Activated T-helper 17 cell treated with anti-CD3 and anti-CD28 coated beads, Interleukin-2, amount 50 U/mL, for 72 hours (primary cell): ENCODE data around the gene BCAS3. TPM values are rescaled to one million over a fixed set of nuclear protein-coding genes. Genes with fewer than 3 reads are reported as not detected.

Source experiments
- ATAC-seq: fragments of 150-1000 bp; cut with Tn5 transposase; replicated peaks from 2 replicates; pipeline ENCODE4 v1.10.0; 2021; ENCODE audit warnings: mild to moderate bottlenecking, moderate library complexity
- H3K27ac Mint-ChIP-seq: one replicate; pipeline ENCODE4 v1.8.0; 2022; ENCODE audit warnings: mixed read lengths
- H3K27me3 Mint-ChIP-seq: one replicate; pipeline ENCODE4 v1.8.0; 2022; ENCODE audit warnings: mixed read lengths
- H3K36me3 Mint-ChIP-seq: one replicate; pipeline ENCODE4 v1.8.0; 2022; ENCODE audit warnings: low read depth, mild to moderate bottlenecking, mixed read lengths
- H3K4me1 Mint-ChIP-seq: one replicate; pipeline ENCODE4 v1.8.0; 2022; ENCODE audit warnings: mixed read lengths
- H3K4me3 Mint-ChIP-seq: one replicate; pipeline ENCODE4 v1.8.0; 2022; ENCODE audit warnings: mild to moderate bottlenecking, mixed read lengths
- H3K9me3 Mint-ChIP-seq: one replicate; pipeline ENCODE4 v1.8.0; 2022; ENCODE audit warnings: mixed read lengths
- total RNA-seq, 2 donors: library from RNA; stranded (reverse); gene quantifications; one replicate each; pipeline ENCODE4 v1.2.3, GENCODE V29; 2022

Gene BCAS3
- total RNA-seq, 2 donors from 2014 or later: 11.6 to 15.0 TPM

DNA sequence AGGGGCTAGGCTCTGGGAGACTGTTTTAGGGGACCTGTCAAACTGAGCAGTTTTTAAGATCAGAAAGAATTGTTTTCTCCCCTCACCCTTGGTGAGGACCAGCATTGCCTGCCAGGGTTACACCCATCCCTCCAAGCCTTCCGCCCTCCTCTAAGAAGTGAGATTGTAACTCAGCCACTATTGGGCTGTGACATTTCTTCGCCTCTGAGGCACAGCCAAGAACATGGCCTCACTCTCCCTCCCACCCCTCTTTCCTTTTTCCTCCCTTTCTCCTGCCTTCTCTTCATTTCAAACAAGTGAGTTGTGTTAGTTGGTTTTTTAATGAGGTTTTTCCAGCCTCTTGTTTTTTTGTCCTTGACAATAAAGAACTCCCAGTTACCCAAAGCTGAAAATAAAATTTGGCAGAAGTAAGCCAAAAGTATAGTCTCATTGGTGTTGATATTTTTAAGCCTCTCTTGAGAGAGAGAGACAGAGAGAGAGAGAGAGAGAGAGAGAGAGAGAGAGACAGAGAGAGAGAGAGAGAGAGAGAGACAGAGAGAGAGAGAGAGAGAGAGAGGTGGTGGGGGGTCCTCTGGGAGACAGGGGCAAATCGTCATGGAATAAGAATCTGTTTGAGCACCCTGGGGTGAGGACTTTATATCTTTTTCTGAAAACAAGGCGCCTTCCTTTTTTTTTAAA is 644.8 kb downstream of the BCAS3 start:
- Mint-ChIP-seq H3K27ac (no peak overlapping the region), H3K4me1 (peaks cover 4% of the 10 kb centered on the region), H3K36me3 (no peaks in the 10 kb centered on the region), H3K4me3 (no peak overlapping the region), H3K27me3 (no peaks in the 10 kb centered on the region), H3K9me3 (no peaks in the 10 kb centered on the region)
- no peak for ATAC-seq

DNA sequence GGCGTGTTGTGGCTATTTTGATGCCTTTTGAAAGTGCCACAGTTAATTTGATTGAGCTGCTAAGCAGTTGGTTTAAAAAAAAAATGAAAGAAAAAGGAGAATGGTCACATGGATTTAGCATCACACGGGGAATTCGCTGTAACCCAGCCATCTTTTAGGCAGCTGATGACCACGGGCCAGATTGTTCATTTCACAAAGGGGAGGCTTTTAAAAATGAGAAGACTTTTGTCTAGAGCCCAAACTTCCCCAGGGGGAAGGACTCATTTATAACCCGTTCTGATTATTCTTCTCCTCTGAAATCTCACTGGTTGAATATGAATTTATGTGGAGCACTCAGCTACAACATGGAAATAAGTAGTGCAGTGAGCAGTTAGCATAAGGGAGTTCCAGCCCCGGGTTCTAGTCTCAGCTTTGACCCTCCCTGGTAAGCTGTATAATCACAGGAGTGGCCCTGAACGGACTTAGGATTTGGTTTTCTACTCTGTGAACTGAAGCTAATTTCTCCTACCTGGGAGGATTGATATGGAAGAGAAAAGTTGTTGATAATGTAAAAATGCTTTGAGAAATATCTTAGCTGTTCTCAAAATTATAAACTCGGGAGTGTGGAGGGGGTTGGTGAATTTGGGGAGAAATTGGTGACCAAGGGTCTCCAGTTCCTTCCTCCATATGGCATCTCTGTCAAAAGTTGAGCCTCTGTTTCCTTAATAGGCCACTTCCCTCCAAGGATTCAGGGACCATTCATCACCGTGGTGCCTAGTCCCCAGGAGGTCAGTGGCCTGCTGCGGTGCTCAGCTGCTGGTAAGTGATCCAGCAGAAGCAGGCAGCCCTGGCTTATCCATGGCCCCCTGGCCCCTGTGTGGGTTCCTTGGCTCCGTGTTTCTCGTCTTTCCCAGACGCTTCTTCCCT is 645.6 kb downstream of the BCAS3 start:
- H3K27me3 Mint-ChIP-seq: no peaks in the 10 kb centered on the region
- peaks cover 4% of the 10 kb centered on the region for H3K4me1 Mint-ChIP-seq
- no peaks in the 10 kb centered on the region for H3K9me3 Mint-ChIP-seq
- H3K4me3 Mint-ChIP-seq: no peak overlapping the region
- no peak overlapping the region for H3K27ac Mint-ChIP-seq
- ATAC-seq: no peak
- no peaks in the 10 kb centered on the region for H3K36me3 Mint-ChIP-seq

DNA sequence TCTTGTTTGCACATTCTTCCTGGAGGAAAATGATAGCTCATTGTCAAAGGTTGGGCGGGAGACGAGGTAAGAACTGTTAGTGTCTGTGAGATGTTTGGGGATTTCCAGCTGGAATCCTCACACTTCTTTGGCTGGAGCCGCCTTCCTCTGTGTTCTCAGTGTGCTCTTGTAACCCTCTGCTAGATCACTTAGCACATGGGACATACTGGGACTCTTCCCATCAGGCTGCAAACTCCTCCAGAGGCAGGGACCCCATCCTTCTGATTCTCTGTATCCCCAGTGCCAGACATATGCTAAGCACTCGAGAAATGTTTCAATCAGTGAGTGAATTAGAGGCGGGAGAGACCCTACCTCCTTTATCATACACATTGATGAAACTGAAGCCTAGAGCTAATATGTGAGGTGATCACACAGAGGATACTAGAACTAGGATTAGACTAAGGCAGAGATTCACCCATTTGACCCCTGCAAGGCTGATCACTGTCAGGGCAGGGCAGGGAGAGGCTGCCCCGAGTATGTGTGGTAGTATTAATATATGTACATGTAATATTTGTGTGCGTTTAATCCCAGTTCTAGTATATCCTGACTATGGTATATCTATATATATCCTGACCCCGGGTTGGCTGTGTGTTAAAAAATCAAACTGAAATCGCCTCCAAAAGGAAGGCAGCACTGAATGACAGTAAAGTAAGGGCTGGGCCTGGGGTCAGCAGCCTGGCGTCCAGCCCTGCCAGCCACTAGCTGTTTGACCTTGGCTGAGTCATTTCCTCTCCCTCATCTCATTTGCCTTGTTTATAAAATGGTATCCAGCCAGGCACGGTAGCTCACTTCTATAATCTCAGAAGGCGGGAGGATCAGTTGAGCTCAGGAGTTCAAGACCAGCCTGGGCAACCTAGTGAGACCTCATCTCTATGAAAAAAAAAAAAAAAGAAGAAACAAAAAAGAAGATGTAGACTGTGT is 646.5 kb downstream of the BCAS3 start:
- no peaks in the 10 kb centered on the region for H3K9me3 Mint-ChIP-seq
- H3K4me1 Mint-ChIP-seq: peaks cover 4% of the 10 kb centered on the region
- H3K36me3 Mint-ChIP-seq: no peaks in the 10 kb centered on the region
- H3K27ac Mint-ChIP-seq: no peak overlapping the region
- H3K4me3 Mint-ChIP-seq: no peak overlapping the region
- no peaks in the 10 kb centered on the region for H3K27me3 Mint-ChIP-seq
- no peak for ATAC-seq

DNA sequence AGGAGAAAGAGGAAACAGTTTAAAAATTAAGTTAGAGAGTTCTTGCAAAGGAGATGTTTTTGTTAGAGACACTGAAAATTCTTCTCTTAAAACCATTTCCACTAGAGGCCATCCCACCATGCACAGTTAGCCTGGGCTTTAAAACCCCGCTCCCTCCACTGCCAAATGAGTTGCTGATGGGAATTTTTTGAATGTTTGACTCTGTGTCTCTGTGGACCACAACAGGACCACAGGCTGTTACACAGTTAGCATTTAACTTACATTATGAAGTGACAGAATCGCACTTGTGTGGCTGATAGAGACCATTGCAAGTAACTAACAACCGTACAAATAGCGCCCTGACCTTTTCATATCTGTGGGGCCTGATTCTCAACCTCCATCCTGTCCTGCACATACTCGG is 647.3 kb downstream of the BCAS3 start:
- H3K9me3 Mint-ChIP-seq: no peaks in the 10 kb centered on the region
- H3K4me1 Mint-ChIP-seq: peaks cover 4% of the 10 kb centered on the region
- H3K27ac Mint-ChIP-seq: no peak overlapping the region
- no peak for ATAC-seq
- H3K4me3 Mint-ChIP-seq: no peak overlapping the region
- no peaks in the 10 kb centered on the region for H3K36me3 Mint-ChIP-seq
- no peaks in the 10 kb centered on the region for H3K27me3 Mint-ChIP-seq

DNA sequence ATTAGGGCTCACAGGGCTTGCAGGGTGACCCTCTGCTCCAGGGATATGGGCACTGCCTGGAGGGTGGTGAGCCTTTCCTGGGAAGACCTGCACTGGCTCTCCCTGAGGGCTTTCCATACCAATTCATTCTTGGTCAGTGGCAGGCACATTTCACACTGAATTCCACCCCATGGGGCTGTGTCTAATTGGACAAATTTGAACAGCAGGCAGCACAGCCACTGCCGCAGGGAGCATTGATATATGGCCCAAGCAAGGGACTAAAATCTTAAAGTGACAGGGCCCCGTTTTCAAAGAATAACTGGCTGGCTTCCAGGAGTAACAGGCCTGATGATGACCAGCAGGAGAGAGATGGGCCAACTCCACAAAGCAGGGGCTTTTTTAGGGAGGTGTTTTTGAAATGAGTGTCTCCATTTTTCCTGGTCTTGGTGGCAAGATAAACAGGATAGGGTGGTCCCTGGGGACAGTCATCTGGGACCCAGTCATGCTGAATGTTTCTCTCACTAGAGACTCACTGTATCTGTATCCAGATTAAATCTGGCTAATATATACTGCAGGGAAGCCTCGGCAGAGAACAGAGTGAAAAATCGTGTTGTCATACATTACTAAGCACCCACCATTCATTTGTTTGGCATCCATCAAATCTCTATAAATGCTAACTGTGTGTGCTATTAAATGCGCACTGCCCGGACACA is 647.9 kb downstream of the BCAS3 start:
- H3K4me3 Mint-ChIP-seq: no peak overlapping the region
- ATAC-seq: no peak
- no peaks in the 10 kb centered on the region for H3K36me3 Mint-ChIP-seq
- no peak overlapping the region for H3K27ac Mint-ChIP-seq
- H3K4me1 Mint-ChIP-seq: peaks cover 4% of the 10 kb centered on the region
- H3K9me3 Mint-ChIP-seq: no peaks in the 10 kb centered on the region
- no peaks in the 10 kb centered on the region for H3K27me3 Mint-ChIP-seq

DNA sequence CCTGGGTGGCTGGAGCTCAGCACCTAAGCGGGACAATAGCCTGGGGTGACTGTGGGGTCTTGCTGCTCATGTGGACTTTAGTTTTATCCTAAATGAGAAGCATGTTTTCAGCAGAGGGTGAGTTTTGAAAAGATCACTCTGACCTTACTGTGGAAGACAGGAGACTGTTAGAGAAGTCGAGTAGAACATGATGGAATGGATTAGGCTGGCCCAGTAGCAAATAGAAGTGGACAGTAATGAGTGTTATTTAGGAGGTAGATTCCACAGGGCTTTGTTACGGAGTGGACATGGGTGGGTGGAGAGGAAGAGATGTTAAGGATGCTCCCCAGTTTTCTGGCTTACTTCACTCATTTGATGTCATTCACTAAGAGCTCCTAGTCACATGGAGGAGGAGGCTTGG is 648.7 kb downstream of the BCAS3 start:
- H3K27ac Mint-ChIP-seq: no peak overlapping the region
- no peak overlapping the region for H3K4me3 Mint-ChIP-seq
- ATAC-seq: no peak
- no peaks in the 10 kb centered on the region for H3K9me3 Mint-ChIP-seq
- no peaks in the 10 kb centered on the region for H3K36me3 Mint-ChIP-seq
- no peaks in the 10 kb centered on the region for H3K4me1 Mint-ChIP-seq
- no peaks in the 10 kb centered on the region for H3K27me3 Mint-ChIP-seq

DNA sequence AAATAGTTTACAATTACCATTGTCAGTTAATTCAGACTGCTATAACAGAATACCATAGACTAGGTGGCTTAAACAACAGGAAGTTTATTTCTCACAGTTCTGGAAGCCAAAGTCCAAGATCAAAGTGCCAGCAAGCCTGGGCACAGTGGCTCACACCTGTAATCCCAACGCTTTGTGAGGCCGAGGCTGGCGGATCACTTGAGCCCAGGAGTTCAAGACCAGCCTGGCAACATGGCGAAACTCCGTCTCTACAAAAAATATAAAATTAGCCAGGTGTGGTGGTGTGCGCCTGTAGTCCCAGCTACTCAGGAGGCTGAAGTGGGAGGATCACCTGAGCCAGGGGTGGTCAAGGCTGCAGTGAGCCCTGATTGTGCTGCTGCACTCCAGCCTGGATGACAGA is 650.7 kb downstream of the BCAS3 start:
- H3K27ac Mint-ChIP-seq: no peak overlapping the region
- no peak for ATAC-seq
- H3K4me3 Mint-ChIP-seq: no peak overlapping the region
- H3K4me1 Mint-ChIP-seq: no peaks in the 10 kb centered on the region
- H3K36me3 Mint-ChIP-seq: no peaks in the 10 kb centered on the region
- no peaks in the 10 kb centered on the region for H3K27me3 Mint-ChIP-seq
- no peaks in the 10 kb centered on the region for H3K9me3 Mint-ChIP-seq

DNA sequence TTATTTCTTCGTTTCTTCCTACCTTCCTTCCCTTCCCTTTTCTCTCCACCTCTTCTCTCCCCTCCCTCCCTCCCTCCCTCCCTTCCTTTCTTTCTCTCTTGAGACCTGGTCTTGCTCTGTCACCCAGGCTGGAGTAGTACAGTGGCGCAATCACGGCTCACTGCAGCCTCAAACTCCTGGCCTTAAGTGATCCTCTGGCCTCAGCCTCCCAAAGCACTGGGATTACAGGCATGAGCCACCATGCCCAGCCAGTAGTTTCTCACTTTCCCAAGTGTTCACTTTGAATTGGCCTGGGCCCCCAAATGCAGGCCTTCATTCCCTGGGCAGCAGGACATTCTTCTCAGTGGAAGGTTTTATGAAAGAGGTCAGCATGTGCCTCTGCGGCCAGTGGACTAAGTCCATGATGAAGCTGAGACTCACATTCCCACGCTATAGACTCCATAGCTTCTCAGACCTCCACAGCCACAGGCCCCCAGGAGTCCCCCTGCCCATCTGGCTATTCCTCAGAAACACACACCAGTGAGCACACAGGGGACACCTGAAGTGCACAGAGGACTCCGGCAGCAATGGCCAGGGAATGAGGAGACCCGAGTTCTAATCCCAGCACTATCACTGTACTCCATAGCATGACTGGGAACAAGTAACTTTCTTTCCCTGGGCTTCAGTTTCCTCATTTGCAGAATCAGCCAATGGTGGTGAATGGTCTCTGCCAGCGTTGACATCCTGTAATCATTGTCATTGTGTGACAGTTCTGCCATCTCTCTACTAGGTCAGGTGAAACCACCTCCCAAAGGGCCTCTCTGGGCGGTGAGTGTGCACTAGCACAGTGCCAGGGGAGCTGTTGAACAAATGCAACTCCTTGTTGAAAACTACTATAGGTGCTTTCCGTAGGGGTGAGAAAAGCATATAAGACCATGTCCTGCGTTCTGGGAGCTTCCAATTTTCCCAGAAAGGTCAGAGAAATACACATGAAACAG is 652.8 kb downstream of the BCAS3 start:
- Mint-ChIP-seq H3K9me3 (no peaks in the 10 kb centered on the region), H3K4me3 (no peak overlapping the region), H3K27ac (no peak overlapping the region), H3K27me3 (no peaks in the 10 kb centered on the region), H3K36me3 (no peaks in the 10 kb centered on the region), H3K4me1 (no peaks in the 10 kb centered on the region)
- no peak for ATAC-seq

DNA sequence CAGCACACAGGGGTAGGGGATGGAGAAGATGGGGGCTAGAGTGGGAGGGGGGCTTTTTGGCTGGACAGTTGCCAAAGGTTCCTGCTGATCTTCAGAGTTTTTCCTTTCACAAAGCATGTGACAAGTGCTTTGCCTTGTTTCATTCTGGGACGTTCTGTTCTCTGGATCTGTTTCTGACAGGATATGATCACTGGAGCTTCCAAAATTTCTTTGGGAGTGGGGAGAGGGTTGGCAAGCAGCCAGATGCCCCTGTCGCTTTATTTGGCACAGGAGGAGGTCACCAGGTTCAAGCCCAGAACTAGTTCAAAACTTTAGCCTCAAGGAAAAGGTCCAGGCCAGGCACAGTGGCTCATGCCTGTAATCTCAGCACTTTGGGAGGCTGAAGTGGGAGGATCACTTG is 653.5 kb downstream of the BCAS3 start:
- no peak for ATAC-seq
- H3K27me3 Mint-ChIP-seq: no peaks in the 10 kb centered on the region
- no peak overlapping the region for H3K27ac Mint-ChIP-seq
- H3K9me3 Mint-ChIP-seq: no peaks in the 10 kb centered on the region
- no peaks in the 10 kb centered on the region for H3K4me1 Mint-ChIP-seq
- no peaks in the 10 kb centered on the region for H3K36me3 Mint-ChIP-seq
- H3K4me3 Mint-ChIP-seq: no peak overlapping the region

DNA sequence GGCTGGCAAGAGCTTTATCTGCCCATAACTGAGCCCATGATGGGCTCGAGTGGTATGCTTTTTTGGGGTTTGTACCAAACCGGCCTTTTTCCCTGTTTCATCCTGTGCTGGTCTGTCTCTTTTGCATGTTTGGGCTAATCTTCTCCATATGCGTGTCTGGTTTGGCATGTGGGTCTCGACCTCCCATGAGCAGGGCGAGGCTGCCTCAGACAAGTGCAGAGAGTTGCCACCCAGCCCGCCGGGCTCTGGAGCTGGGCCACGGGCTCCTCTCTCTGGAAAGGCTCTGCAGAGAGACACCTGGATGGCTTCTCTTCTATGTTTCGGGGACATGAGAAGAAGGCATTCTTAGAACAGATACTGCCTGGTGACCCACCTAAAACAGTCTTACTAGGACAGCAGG is 654.2 kb downstream of the BCAS3 start:
- Mint-ChIP-seq H3K4me3 (no peak overlapping the region), H3K4me1 (no peaks in the 10 kb centered on the region), H3K36me3 (no peaks in the 10 kb centered on the region), H3K27ac (no peak overlapping the region), H3K9me3 (no peaks in the 10 kb centered on the region), H3K27me3 (no peaks in the 10 kb centered on the region)
- no peak for ATAC-seq

DNA sequence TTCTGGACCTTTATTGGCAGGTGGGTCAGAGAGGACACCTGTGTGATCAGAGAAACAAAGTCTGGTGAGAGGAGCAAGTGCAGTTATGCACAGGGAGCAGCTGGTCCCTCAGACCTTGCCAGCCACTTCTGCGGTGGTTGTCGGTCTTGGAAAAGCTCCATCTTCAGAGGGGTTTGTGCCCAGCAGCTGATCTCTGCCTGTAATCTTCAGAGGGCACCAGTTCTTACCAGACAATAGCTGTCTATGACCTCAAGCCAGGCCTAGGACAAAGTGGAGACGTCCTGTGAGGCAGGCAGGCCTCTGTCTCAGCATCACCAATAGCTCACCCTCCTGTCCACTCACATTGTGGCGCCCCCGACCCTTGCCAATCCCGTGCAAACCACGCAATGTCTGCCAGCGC is 655.5 kb downstream of the BCAS3 start:
- no peak for ATAC-seq
- Mint-ChIP-seq H3K36me3 (no peaks in the 10 kb centered on the region), H3K9me3 (no peaks in the 10 kb centered on the region), H3K27me3 (no peaks in the 10 kb centered on the region), H3K4me1 (no peaks in the 10 kb centered on the region), H3K4me3 (no peak overlapping the region), H3K27ac (no peak overlapping the region)

DNA sequence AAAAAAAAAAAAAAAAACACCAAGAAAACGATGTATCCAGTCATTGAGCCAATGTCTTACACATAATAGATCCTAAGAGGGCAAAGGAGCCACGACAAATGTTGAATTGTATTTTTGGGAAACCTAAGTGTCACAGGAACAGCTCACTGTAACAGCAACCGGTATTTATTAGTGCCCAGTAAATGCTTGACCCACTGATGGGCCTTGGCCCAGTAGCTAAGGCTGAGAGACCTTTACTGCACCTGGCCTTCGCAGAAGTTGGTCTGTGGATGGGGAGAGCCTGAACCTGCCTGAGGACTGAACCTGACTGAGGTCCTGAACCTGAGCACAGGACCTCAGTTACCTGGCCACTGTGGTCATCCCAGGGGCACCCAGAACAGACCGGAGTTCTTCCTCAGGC is 657.0 kb downstream of the BCAS3 start:
- Mint-ChIP-seq H3K27me3 (no peaks in the 10 kb centered on the region), H3K4me3 (no peak overlapping the region), H3K27ac (no peak overlapping the region), H3K36me3 (no peaks in the 10 kb centered on the region), H3K9me3 (no peaks in the 10 kb centered on the region), H3K4me1 (no peaks in the 10 kb centered on the region)
- ATAC-seq: no peak

DNA sequence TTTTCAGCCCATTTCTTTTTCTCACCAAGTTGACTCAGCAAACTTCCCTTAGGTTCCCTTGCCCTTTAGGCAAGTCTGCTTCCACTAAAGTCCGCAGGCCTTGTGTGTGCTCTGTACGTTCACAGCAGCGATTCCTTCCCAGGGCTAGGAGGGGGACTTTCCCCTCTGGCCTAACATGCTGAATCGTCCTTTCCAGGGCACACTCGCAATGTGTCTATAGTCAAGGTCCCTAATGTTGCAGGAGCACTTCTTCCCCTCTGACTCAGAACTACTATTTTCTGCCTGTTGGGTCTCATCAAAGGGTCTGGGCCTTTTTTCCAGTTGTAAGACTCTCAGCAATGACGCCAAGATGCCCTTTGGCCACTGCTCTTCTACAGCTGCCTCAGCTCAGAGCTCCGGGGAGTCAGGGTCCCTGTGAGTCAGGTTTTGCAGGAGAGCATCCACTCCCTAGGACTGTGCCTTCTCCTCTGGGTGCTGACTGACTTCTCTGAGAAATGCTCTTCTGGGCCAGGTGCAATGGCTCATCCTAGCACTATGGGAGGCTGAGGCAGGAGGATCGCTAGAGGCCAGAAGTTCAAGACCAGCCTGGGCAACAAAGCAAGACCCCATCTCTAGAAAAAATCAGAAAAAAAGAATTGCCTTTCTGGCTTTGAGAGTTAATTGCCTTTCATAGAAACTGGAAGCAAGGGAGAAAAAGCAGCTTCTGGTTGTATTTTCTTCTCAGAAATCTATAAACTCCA is 657.6 kb downstream of the BCAS3 start:
- no peaks in the 10 kb centered on the region for H3K4me1 Mint-ChIP-seq
- no peaks in the 10 kb centered on the region for H3K36me3 Mint-ChIP-seq
- H3K9me3 Mint-ChIP-seq: no peaks in the 10 kb centered on the region
- H3K4me3 Mint-ChIP-seq: no peak overlapping the region
- H3K27ac Mint-ChIP-seq: no peak overlapping the region
- H3K27me3 Mint-ChIP-seq: no peaks in the 10 kb centered on the region
- no peak for ATAC-seq
